H1 (cell line): ENCODE data around the gene TCAP. TPM values are rescaled to one million over a fixed set of nuclear protein-coding genes. Genes with fewer than 3 reads are reported as not detected.

Source experiments
- polyA plus RNA-seq, 7 experiments: library from polyadenylated mRNA; depleted of rRNA in 3 of 7; stranded (reverse) in 5 of 7; unstranded in 2 of 7; fragments of >200 nt in 5 of 7; fragments of 200-250 nt in 2 of 7; gene quantifications; 1 replicate in 5 of 7; 2 replicates in 1 of 7; 4 replicates in 1 of 7; pipeline versions ENCODE4 v1.2.1 to v1.2.3, GENCODE V29; 2011 to 2013; ENCODE audit warnings: missing spikeins in 2 of 7, mixed read lengths in 2 of 7
- total RNA-seq: library from RNA; stranded (reverse); fragmentation: NEBNext Ultra II Directional; extraction: Animal tissue kit (Norgen Biotek cat#: 25700); gene quantifications from 2 replicates; pipeline ENCODE4 v1.2.1, GENCODE V29; 2021

TCAP gene
- total and polyA plus RNA-seq, 2 of the 8 experiments (the other 6 are each of a cell fraction or from before 2014, with no cell fraction given), result 0.82 to 1.4 TPM

Other genes starting within 250 kb of the TCAP start
- gene MED1, start 214.1 kb upstream of the TCAP start, total RNA-seq, result 56.5 and 57.6 TPM in 2 replicates
- 17.8 and 24.7 TPM in 2 replicates for gene MED1, start 214.1 kb upstream of the TCAP start, polyA plus RNA-seq (2011; rRNA removed)
- 68.9 and 70.3 TPM in 2 replicates for gene CDK12, start 203.9 kb upstream of the TCAP start, total RNA-seq
- gene CDK12, start 203.9 kb upstream of the TCAP start, polyA plus RNA-seq (2011; rRNA removed), result 14.8 and 16.0 TPM in 2 replicates
- not detected in 2 replicates for gene NEUROD2, start 57.4 kb upstream of the TCAP start, total RNA-seq
- not detected in 2 replicates for gene NEUROD2, start 57.4 kb upstream of the TCAP start, polyA plus RNA-seq (2011; rRNA removed)
- gene PPP1R1B, start 38.4 kb upstream of the TCAP start, total RNA-seq, result 9.4 and 10.7 TPM in 2 replicates
- 21.0 and 22.3 TPM in 2 replicates for gene PPP1R1B, start 38.4 kb upstream of the TCAP start, polyA plus RNA-seq (2011; rRNA removed)
- 47.6 and 56.7 TPM in 2 replicates for gene STARD3, start 28.2 kb upstream of the TCAP start, total RNA-seq
- gene STARD3, start 28.2 kb upstream of the TCAP start, polyA plus RNA-seq (2011; rRNA removed), result 80.3 and 116 TPM in 2 replicates
- gene PNMT, start 3.1 kb downstream of the TCAP start, total RNA-seq, result 4.4 and 5.6 TPM in 2 replicates
- 10.5 and 10.9 TPM in 2 replicates for gene PNMT, start 3.1 kb downstream of the TCAP start, polyA plus RNA-seq (2011; rRNA removed)
- gene PGAP3, start 22.7 kb downstream of the TCAP start, total RNA-seq, result 18.5 and 21.0 TPM in 2 replicates
- gene PGAP3, start 22.7 kb downstream of the TCAP start, polyA plus RNA-seq (2011; rRNA removed), result 30.7 and 32.2 TPM in 2 replicates
- 394 and 403 TPM in 2 replicates for gene ERBB2, start 34.7 kb downstream of the TCAP start, total RNA-seq
- 183 and 278 TPM in 2 replicates for gene ERBB2, start 34.7 kb downstream of the TCAP start, polyA plus RNA-seq (2011; rRNA removed)
- 29.6 and 30.0 TPM in 2 replicates for gene MIEN1, start 65.2 kb downstream of the TCAP start, total RNA-seq
- gene MIEN1, start 65.2 kb downstream of the TCAP start, polyA plus RNA-seq (2011; rRNA removed), result 54.9 and 57.9 TPM in 2 replicates
- gene GRB7, start 72.6 kb downstream of the TCAP start, total RNA-seq, result 30.9 and 32.2 TPM in 2 replicates
- gene GRB7, start 72.6 kb downstream of the TCAP start, polyA plus RNA-seq (2011; rRNA removed), result 41.5 and 61.7 TPM in 2 replicates
- gene IKZF3, start 199.0 kb downstream of the TCAP start, total RNA-seq, result 0.52 and 0.56 TPM in 2 replicates
- gene IKZF3, start 199.0 kb downstream of the TCAP start, polyA plus RNA-seq (2011; rRNA removed), result 0.23 and 0.31 TPM in 2 replicates
- gene ZPBP2, start 202.9 kb downstream of the TCAP start, total RNA-seq, result not detected in 2 replicates
- gene ZPBP2, start 202.9 kb downstream of the TCAP start, polyA plus RNA-seq (2011; rRNA removed), result not detected in 2 replicates